Limb (tissue), 2 donors: Measurements from ENCODE around the gene CYP19A1.
A peak's percentile ranks its signal among the peaks of the same experiment; 100 is the strongest.

Source experiments
- DNase-seq, 2 donors: peaks; one replicate each; pipeline ENCODE4 v3.0.0-alpha.2; 2016; ENCODE audit errors: extremely low spot score in 2 of 2

Gene CYP19A1

GRCh38 chr15:51338496-51338895, at the start of gene CYP19A1:
TSS of gene CYP19A1 (minus strand) at chr15:51338596. CDS start at chr15:51242912, 95,684 bp downstream.
- no peak for DNase-seq

- DNase-seq = no peak
These were observed 49.3 kb upstream of the CYP19A1 start for GRCh38 chr15:51387699-51388041.

- DNase-seq = no peak
These were observed 48.7 kb upstream of the CYP19A1 start for GRCh38 chr15:51386960-51387698.

DNA sequence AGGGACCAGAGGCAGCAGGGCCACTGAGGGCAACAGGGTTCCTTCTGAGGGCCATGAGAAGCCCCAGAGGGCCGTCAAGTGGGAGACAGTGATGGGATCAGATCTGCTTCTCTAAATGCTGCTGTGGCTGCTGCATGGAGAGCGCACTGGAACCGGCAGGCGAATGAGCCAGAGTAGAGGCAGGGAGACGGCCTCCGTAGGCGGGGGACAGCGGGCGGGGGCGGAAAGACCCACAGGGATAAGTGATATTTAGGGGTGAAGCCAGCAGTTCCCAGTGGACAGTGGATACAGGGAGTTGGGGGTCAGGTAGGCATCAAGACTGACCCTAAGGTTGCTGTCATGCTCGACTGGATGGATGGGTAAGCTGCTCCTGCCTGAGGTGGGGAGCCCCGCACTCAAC, 48.1 kb upstream of the CYP19A1 start:
- DNase-seq = no peak

DNA sequence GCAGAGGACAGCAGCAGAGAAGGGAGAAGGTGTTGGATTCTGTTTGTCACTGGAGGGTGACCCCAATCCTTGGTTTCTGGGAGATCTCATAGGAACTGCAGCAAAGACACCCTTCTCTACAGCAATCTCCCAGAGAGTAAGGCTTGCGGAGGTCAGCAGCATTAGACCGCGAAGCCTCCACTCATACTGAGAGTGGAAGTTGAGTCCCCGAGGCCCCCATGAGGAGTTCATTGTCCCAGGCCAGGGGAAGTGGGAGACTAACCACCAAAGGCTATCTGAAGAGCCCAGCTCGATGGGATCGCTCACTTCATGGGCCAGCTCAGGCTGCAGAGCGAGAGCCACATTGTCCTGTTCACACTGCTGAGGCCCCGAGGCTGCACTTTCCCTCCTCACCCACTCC, 47.6 kb upstream of the CYP19A1 start:
- DNase-seq = no peak

GRCh38 chr15:51382787-51383186, 44.4 kb upstream of the CYP19A1 start:
- DNase-seq = peak in 1 of 2 donors; percentile 30

DNA sequence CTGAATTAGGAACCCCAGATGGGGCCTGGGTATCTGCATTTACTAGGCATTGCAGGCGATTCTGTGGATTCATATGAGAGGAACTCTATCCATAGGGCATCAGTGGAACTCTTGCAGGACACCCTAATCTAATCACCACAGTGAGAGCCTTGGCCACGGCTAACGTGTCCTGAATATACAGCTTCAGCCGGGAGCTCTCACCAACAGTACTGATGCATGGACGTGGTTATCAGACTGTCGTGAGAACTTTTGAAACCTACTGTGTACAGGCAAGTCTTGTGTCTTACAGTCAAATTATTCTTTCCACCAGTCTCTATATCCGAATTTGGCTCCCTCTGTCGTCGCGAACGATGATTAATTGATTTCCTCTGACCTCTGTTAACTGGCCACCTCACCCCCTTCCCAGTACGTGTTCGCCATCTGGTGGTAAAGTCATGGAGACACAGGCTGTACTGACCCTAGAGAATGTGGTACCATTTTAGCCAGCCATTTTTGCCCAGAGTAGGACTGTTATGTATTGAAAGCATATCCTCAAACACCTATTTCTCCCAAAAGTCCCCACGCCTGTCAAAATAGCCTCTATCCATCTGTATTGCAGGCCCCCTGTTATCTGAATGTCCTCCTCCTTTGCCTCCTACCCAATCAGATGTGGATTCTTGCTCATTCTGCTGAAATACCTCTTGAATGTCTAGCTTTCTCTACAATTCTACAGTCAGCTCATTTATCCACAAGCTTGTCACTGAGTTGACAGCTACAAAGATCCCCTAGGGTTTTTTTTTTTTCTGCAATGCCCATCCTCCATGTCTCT, 42.8 kb upstream of the CYP19A1 start:
- peak; percentile 62 to 67 for DNase-seq

- no peak for DNase-seq
These were observed 41.0 kb upstream of the CYP19A1 start for GRCh38 chr15:51379390-51379789.

DNA sequence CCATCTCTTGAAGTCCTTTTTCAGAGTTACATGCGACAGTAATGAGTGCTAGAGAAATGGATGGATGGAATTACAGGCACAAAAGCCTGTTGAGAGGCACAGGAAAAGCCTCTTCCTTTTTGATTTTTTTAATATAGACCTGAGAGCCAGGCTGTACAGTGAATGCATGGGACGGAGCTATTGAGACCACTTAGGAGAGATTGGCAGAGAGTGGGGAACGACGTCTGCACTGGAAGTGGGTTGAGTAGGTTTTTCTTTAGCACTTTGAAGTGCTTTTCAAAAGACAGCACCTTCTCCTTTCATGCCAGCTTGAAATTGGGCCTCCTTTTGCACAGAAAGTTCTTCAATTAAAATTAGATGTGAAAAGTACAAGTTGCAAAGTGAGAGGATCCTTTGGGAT, 40.0 kb upstream of the CYP19A1 start:
- no peak for DNase-seq

DNA sequence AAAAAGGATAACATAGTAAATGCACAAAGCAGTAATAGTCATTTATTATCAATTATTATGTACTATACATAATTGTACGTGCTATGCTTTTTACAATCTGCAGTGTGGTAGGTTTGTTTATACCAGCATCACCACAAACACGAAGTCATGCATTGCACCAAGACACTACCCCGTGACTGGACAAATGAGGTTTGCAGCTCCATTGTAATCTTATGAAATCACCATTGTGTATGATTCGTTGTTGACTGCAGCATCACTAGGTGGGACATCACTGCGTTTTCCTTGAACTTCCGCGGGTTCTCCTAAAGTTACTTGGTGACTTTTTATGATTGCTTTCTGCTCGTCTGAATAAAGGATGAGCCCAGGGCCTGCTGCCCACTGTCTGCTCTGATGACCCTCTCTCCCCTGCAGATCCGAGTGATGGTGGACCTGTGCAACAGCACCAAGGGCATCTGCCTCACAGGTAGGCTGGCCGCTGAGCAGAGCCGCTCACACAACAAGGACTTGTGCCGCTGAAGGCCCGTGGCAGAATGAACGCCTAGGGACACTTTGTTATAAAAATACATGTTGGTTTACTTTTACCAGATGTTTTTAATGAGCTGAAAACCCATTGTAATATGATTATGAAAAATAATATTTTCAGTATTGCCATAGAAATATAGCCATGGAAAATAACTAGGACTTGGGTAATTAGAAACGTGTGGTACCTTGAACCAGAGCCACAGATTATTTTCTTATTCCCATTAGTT, 38.8 kb upstream of the CYP19A1 start:
- DNase-seq = no peak

GRCh38 chr15:51375966-51376640, 37.7 kb upstream of the CYP19A1 start:
- DNase-seq = no peak

- no peak for DNase-seq
These were observed 35.7 kb upstream of the CYP19A1 start for GRCh38 chr15:51374131-51374530.

DNA sequence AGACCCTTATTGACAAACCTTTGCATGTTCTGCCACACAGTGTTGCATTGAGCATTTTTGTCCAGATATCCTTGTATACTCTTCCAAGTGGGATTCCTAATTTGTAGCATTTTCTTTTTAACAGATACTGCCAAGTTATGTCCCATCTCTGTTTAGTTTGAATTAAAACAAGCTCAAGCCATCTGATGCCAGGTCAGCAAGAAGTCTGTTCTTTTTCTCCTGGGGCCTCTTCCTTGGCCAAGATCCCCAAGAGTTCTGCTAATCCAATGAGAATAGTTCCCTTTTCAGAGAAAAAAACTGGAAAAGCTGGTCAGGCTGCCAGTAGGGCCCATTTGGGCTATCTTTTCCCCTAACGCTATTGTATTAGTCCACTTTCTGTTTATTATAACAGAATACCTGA, 32.9 kb upstream of the CYP19A1 start:
- no peak for DNase-seq

DNA sequence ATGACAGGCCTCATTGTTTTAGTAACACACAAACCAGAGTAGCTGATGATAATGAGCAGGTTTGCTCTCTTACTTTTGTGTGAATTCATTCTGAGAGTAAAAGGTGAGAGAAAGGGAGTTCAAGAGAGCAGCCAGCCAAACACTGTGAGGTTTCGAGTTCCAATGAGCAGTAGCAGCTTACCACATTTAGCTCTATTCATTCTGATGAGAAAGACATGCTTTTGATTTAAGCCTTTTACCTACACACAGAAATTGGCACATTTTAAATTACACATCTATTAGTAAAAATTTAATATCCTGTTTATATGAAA, 31.0 kb upstream of the CYP19A1 start:
- DNase-seq = no peak

DNA sequence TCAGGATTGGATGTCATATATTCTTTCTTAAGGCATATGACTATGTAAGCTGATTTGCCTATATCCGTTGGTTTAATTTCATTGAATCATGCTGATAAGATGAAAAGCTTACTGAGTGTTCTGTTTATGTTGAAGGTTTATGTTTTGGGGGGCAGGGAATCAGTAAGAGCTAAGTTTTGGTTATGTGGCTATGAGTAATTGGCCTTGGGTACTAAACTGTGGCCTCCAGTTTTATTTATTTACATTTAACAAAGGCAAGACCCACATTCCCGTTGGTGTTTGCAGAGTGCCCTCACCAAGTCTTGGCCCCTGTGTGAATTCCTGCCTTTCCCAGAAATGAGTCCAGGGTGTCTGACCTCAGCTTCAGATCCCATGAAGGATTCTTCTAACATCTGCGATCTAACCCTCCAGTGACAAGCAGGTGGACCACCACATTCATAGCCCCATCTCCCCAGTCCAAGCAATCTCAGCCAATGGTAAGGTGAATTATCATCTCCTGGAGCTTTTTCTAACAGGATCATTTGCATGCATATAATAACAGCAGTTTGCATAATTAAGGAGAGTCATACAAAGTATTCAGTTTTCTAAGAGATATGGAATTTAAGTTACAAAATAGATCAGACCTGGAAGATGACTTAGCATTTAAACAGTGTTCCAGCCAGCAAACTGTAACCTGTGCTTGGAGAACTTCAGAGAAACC, 30.5 kb upstream of the CYP19A1 start:
- DNase-seq = no peak

DNA sequence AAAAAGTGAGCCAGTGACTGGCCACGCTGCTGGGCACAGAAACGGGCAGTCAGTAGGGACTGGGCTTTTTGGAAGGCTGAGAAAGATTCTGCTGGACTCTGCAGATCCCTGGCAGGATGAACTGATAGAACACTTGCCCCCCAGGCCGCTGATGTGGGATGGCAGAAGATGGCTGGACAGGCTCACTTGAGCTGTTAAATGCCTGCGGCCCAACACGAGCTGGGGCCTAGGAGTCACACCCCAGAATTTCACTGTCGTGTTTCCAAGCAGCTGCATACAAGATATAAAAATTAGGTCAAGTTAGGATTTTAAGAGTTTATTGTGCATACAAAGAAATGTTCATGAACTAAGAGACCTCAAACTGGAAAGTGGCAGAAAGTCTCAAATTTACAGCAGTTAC, 29.9 kb upstream of the CYP19A1 start:
- DNase-seq = no peak

DNA sequence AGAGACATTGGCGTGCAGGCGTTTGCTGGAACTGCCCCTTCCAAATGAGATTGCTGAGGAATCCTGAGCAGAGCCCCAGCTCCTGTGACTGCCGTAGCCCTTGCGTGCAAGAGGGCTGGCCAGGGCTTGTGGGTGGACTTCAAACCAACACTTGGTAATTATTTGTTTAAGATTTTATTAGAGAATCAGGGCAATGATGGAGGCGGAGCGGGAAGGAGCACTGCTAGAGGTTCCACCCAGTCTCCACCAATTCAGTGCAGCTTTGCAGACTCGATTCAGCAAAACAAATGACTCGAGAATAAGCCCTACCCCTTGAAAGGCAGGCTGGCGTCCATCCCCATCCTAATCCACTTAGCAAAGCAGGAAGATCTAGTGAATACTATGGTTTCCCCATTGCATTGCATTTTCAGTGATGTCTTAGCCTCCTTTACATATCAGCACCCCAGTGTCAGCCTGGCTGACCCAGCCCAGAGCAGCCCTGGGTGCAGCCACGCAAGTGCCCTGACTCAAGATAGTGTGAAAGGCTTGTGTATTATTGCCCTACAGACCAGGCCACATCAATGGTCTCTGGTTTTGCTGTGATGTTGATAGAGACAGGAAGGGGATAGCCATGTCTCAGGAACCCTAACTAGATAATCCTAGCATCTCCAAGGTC, 29.1 kb upstream of the CYP19A1 start:
- DNase-seq = no peak

GRCh38 chr15:51366920-51367319, 28.5 kb upstream of the CYP19A1 start:
- no peak for DNase-seq

DNA sequence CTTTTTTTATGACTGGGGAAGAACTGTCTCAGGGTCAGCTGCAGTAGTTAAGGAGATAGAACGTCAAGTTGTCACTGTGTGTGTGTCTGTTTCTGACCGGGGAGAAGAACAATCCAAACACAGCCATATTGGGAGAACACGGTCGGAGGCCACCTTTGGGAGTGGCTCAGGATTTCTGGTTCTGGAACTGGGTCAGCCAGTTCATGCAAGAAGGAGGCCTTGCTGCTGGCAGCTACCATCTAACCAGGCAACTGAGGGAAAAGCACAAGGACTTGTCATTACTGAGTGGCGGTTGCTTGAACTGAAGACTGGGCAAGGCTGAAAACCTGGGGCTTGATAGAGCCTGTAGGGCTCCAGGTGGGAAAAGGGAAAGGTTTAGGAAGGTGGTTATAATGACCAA, 27.7 kb upstream of the CYP19A1 start:
- no peak for DNase-seq

- DNase-seq = no peak
These were observed 27.0 kb upstream of the CYP19A1 start for GRCh38 chr15:51365417-51365816.

DNA sequence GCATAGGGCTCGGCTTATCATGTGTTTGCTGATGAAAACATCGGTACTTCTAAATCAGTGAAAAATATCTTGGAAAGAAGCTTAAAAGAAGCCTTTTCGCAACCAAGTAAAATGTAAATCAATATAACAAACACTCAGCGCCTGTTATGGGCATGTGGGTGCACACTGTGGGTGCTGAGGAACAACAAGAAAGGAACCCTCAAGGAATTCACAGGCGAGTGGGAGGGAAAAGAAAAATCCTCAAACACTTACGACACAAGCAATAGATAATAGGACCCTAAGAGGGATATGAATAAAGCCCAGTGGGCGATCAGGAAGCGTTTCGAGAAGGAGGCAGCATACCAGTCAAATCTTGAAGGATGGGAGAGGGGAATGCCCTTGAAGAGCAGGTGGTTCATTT, 25.0 kb upstream of the CYP19A1 start:
- no peak for DNase-seq
